Hepatic stellate cell (primary cell): ENCODE measurements around the gene GLYR1.

Experiments used
- DNase-seq: peaks from one replicate; pipeline ENCODE4 v3.0.0; 2011; ENCODE audit warnings: low spot score

The GLYR1 gene

DNA sequence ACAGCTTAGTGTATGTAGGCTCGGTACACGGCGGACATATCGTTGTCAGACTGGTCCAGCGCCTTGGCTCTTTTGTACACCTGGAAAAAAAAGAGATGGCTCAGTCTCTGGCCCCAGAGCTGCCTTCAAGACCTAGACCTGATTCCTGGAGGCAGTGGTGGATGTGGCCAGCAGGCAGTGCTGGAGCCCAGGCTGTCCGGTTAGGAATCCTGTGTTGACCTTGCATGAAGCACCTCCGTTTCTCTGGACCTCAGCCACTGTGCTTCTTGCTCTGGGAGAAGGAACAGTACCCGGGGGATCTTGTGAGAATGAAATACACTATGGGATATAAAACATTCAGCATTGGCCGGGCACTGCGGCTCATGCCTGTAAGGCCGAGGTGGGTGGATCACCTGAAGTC, 41.9 kb downstream of the GLYR1 start:
- no peak for DNase-seq

DNA sequence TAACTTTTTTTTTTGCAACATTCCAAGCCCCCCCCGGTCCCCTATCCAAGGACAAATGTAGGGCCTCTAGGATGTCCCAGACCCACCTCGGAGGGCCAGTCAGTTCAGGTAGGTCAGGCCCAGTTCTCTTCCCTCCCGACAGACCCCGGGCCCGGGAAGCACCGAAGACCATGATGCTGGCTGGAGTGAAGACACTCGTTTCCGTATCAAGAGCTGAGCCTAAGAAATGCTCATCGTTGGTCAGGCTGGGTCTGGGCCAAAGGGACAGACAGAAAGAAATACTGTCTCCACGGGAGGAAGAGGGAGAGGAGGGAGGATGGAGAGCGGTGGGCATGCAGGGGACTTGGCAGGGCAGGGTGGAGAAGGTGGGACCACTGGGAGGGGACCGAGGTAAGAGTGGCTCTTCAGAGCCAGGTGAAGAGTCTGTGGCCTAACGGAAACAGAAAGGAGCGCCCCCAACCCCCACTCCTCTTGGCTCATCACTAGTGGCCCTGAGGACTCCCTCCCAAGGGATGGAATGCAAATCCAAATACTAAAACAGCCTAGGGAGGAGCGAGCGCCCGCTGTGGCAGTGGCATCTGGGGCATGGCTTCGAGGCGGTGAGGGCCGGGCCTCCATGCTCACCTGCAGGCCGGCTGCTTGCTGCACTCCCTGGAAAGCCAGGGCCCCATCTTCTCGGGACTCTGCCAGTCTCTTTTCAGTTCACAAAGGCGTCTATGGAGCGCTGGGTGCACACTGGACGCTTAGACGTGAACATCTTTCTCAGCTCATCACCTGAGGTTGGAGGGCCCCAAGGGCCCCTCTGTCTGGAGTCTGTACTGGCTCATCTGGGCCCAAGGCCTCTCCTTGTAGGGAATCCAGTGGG, 43.0 kb downstream of the GLYR1 start:
- no peak for DNase-seq

DNA sequence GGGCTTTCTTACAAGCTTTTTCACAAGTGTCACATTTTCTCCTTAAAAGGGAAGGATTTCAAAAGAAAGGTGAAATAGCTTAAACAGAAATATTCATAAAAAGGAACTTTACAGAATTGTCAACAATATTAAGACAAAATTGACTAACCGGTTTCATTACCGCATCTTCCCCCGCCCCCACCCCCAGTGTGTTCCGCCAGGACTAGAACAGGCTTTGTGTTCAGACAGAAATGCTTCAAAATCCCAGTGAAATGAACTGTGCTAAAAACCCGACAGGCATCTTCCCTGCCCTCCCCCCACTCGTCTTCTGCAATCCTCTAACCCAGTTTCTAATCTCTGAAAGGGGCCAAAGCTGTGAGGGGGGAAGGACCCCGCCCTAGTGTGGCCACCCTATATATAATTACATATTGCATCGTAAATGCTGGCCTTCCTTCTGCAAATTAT, 43.7 kb downstream of the GLYR1 start:
- no peak for DNase-seq

GRCh38 chr16:4802659-4803287, 44.3 kb downstream of the GLYR1 start:
- peak; percentile 99 for DNase-seq

- DNase-seq = peak; percentile 52
Measured at GRCh38 chr16:4801962-4802658, 45.0 kb downstream of the GLYR1 start, which contains the start of gene ROGDI. ROGDI (minus strand) TSS chr16:4802633; CDS start chr16:4802571, 62 bp downstream.

DNA sequence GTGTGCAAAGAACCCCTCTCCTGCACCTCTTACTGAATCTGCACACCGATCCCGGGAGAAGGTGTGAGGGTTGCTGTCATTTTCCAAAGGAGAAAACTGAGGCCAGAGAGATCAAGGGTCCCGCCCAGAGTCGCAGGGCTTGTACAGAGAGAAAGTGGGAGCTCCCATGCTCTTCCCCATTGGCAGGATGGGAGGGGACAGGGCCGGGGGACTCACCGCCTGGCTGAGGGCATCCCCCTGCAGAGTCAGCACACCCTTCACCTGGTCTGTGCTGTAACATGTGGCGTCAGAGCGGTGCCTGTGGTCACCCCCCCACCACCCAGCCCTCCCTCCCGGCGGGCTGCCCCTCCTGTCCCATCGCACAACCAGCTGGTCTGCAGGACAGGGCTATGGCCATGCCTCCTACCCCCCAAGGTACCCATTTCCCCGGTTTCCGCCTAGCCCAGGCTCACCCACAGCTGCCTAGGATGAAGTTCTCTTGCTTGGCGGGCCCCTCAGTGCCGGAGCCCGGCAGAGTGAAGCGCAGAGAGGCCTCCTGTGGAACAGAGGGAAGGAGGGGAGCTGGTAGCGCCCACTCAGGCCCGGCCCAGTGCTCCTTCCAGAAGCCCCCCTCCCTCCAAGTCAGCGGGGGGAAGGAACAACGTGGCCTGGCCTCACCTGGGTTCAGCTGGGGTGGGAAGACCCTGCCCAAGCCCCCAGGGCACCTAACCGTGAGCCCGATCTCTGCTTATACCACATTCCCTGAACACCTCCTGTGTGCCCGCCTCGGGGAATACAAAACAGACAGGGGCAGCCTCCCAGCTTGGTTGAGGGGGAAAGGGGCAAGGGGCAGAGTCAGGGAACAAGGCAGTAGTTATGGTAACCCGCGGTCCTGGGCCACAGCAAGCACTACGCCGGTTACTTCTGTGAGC, 45.8 kb downstream of the GLYR1 start:
- DNase-seq = no peak

GRCh38 chr16:4800290-4801041, 46.6 kb downstream of the GLYR1 start:
- no peak for DNase-seq

- no peak for DNase-seq
Measured at GRCh38 chr16:4799171-4799855, 47.8 kb downstream of the GLYR1 start.

- DNase-seq = no peak
Measured at GRCh38 chr16:4798456-4798855, 48.6 kb downstream of the GLYR1 start.

- DNase-seq = no peak
Measured at GRCh38 chr16:4797805-4798252, 49.3 kb downstream of the GLYR1 start.

DNA sequence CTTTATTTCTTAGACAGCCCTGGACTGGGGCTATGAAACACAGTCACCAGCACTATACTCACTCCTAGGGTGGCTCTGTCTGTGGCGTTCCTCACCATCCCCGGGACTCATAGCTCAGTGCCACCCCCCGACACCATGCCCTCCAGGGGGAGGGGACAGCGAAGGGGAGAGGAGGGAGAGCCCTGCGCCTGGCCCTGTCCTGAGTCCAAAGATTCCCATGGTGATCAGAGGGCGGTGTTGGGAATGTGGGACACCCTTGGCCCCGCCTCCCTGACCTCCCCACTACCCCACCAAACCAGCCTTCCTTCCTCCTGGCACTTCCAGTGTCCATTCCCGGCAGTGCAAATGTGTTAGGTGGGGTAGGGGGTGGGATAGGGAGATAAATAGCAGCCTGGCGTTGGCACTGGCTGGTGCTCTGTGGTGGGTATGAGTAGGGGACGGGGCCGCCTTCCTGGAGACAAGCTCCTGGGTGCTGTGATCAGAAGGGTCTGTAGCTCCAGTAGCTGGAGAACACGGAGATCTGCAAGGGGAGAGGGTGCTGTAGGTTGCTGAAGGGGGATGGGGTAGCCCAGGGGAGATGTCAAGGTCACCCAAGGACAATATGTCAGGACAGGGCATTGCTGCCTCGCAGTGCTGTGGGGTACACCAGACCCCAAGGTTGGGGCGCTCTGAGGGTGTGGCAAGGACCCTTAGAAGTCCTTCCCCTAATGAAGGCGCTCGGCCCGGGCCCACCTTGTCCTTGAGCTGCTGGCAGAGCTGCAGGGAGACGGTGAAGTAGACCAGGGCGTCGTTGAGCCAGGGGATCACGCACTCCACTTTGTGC, 49.9 kb downstream of the GLYR1 start:
- DNase-seq = no peak

- DNase-seq = no peak
Measured at GRCh38 chr16:4795828-4796572, 51.1 kb downstream of the GLYR1 start.

DNA sequence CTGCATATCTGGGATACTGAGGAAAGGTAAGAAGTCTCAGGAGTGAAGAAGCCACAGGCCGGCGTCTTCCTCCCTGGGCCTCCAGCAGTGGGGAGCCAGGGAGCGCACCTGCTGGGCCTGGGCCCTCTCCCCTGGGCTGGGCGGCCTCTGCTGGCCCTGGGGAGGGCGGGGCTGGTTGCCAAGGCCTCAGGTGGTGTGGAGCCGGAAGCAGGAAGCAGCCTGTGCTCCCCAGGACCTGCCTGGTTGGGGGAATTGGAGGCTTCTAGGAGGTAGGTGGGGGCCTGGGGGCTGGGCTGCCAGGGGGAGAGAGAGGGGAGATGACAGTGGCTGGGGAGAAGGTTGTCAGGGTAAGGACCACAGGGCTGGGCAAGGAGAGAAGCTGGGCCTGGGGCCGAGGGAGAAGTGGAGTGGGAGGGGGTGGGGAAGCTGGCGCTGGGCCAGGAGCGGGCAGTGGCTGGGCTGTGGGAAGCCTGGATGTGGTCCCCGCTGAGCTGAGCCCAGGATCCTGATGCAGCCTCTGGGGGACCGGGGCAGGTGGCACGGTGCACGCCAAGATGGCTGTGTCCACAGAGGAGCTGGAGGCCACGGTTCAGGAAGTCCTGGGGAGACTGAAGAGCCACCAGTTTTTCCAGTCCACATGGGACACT, 51.8 kb downstream of the GLYR1 start, which contains the start of gene SMIM22:
Gene SMIM22 (plus strand): TSS at position 189 of the 647 bp plus-strand sequence. CDS start 366 bp downstream, at position 555.
- no peak for DNase-seq

DNA sequence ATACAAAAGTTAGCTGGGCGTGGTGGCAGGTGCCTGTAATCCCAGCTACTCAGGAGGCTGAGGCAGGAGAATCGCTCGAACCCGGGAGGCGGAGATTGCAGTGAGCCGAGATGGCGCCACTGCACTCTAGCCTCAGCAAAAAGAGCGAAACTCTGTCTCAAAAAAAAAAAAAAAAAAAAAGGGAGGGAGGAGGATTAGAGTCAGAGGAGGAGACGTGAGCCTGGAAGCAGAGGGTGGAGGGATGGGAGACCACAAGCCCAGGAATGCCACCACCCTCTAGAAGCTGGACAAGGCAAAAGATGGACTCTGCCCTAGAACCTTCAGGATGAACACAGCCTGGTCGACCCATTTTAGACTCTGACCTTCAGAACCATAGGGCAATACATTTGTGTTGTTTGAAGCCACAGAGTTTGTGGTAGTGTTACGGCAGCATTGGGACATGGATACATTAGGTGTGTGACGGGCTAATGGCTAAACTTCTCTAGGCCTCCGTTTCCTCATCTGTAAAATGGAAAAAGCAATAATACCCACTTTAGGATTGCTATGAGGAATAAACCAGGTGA, 54.1 kb downstream of the GLYR1 start:
- DNase-seq = no peak

GRCh38 chr16:4790871-4791270, 56.2 kb downstream of the GLYR1 start:
- DNase-seq = no peak

GRCh38 chr16:4790261-4790660, 56.8 kb downstream of the GLYR1 start:
- DNase-seq = no peak

DNA sequence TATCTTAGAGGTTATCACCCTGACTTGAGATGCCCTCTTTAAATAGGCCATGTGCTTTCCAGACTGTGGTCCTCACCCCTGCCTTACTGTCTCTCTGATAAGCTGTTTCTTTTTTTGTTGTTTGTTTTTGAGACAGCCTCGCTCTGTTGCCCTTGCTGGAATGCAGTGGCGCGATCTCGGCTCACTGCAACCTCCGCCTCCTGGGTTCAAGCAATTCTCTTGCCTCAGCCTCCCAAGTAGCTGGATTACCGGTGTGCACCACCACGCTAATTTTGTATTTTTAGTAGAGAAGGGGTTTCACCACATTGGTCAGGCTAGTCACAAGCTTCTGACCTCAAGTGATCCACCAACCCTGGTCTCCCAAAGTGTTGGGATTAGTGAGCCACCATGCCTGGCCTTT, 58.2 kb downstream of the GLYR1 start:
- no peak for DNase-seq

DNA sequence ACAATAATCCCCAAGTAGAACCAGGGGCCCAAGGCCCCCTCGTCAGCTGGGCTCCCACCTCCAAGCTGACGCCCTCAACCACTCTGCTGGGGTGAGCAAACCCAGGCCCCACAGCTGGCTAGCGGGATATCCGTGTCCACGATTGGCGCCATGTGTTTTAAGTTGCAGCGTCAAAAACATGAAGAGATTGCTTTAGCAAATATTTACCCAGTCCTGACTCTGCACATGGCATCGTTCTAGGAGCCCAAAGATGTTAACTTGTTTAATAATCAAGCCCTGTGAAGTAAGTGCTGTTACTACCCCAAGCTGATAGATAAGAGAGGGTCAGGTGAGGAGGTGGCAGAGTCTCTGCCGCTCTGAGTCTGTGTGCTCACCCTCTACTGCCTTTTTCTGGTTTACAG, 58.6 kb downstream of the GLYR1 start:
- DNase-seq = no peak
